ENCODE measurements around the gene ABCC6. TPM values are rescaled to one million over a fixed set of nuclear protein-coding genes. Genes with fewer than 3 reads are reported as not detected.

Gene ABCC6
- total and polyA plus RNA-seq, 2 of the 13 experiments (the other 11 are each of a cell fraction or from before 2014, with no cell fraction given), result 82.4 to 105 TPM

DNA sequence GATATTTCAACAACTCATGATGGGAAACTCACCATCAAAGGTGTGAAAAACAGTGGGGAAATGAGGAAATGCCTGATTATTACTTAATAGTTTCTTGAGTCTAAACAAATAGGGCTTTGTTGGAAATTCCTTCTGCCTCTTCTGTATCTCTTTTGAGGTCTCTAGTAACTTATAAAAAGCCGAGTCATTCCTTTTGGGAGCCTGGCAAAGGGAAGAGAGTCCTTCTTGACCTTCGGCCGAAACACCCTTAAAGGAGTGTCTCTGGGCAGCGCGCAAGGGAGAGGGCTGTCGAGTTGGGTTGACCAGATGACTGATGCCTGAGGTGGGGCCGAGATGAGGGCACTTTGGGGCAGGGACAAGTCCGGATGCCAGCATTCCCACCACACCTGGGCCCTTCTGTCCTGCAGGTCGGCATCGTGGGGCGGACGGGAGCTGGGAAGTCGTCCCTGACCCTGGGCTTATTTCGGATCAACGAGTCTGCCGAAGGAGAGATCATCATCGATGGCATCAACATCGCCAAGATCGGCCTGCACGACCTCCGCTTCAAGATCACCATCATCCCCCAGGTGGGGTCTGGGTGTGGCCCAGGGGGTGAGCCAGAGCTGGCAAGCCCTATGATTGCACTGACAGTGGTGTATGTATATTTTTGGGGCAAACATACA is 89.2 kb downstream of the ABCC6 start (continued):
- TF ChIP-seq, protein P1, sequence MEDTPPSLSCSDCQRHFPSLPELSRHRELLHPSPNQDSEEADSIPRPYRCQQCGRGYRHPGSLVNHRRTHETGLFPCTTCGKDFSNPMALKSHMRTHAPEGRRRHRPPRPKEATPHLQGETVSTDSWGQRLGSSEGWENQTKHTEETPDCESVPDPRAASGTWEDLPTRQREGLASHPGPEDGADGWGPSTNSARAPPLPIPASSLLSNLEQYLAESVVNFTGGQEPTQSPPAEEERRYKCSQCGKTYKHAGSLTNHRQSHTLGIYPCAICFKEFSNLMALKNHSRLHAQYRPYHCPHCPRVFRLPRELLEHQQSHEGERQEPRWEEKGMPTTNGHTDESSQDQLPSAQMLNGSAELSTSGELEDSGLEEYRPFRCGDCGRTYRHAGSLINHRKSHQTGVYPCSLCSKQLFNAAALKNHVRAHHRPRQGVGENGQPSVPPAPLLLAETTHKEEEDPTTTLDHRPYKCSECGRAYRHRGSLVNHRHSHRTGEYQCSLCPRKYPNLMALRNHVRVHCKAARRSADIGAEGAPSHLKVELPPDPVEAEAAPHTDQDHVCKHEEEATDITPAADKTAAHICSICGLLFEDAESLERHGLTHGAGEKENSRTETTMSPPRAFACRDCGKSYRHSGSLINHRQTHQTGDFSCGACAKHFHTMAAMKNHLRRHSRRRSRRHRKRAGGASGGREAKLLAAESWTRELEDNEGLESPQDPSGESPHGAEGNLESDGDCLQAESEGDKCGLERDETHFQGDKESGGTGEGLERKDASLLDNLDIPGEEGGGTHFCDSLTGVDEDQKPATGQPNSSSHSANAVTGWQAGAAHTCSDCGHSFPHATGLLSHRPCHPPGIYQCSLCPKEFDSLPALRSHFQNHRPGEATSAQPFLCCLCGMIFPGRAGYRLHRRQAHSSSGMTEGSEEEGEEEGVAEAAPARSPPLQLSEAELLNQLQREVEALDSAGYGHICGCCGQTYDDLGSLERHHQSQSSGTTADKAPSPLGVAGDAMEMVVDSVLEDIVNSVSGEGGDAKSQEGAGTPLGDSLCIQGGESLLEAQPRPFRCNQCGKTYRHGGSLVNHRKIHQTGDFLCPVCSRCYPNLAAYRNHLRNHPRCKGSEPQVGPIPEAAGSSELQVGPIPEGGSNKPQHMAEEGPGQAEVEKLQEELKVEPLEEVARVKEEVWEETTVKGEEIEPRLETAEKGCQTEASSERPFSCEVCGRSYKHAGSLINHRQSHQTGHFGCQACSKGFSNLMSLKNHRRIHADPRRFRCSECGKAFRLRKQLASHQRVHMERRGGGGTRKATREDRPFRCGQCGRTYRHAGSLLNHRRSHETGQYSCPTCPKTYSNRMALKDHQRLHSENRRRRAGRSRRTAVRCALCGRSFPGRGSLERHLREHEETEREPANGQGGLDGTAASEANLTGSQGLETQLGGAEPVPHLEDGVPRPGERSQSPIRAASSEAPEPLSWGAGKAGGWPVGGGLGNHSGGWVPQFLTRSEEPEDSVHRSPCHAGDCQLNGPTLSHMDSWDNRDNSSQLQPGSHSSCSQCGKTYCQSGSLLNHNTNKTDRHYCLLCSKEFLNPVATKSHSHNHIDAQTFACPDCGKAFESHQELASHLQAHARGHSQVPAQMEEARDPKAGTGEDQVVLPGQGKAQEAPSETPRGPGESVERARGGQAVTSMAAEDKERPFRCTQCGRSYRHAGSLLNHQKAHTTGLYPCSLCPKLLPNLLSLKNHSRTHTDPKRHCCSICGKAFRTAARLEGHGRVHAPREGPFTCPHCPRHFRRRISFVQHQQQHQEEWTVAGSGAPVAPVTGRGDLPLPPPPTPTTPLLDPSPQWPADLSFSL (CRISPR knock-in tag; IDR thresholded peaks at IDR 0.05), result no peak

DNA sequence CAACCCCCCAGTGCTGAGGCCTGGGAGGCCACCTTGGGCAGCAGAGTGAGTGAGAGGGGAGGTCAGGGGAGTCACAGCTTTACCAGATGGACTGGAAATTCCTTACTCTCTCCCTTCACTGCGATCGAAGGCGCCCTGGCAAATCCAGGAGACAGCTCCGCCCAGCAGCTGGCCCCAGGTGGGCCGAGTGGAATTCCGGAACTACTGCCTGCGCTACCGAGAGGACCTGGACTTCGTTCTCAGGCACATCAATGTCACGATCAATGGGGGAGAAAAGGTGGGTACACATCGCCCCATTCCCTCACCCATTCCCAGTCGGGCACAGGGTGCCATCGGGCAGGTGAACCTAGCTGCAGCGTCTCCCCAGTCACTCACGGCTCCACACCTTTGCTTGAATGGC is 91.6 kb downstream of the ABCC6 start:
- H3K4me1 ChIP-seq (ENCODE audit: insufficient read depth, low read length), result no peaks in the 10 kb centered on the region
- no peak overlapping the region for H3K27ac ChIP-seq (ENCODE audit: extremely low read length, insufficient read depth, low read length)
- no peak overlapping the region for H3K9ac ChIP-seq (ENCODE audit: insufficient read depth, low read depth, low read length)
- H3K79me2 ChIP-seq (ENCODE audit: insufficient read depth, low read length), result no peaks in the 10 kb centered on the region
- 97% methylated on average over 15 of the region's 15 CpGs for WGBS (ENCODE audit: low lambda C conversion rate)
- DNase-seq (ENCODE audit: low spot score) (no peak), ATAC-seq (no peak), FAIRE-seq (no peak)
- H3K27me3 ChIP-seq (ENCODE audit: control insufficient read depth in 1 of 2, insufficient read depth in 2 of 2, low read length in 2 of 2), result no peaks in the 10 kb centered on the region
- intact Hi-C loops (cut with micrococcal nuclease; ENCODE audit: unreplicated experiment), result no loop called here
- no TSS peak for BruUV-seq (replicated peaks)
- ChIA-PET POLR2A (no interaction called here), CTCF (ENCODE audit: low intra/inter-chr PET ratio, low total read pairs) (no interaction called here)
- no peak overlapping the region for H3K4me3 ChIP-seq (replicated peaks in 1 of 3; ENCODE audit: insufficient read depth in 1 of 3, low read depth in 2 of 3, low read length in 3 of 3)
- H3K36me3 ChIP-seq (replicated peaks in 1 of 2; ENCODE audit: control insufficient read depth in 1 of 2, insufficient read depth in 2 of 2, low read length in 2 of 2), result peaks cover 39 to 66% of the 10 kb centered on the region in 2 experiments
- no peaks in the 10 kb centered on the region for H4K20me1 ChIP-seq (ENCODE audit: insufficient read depth, low read length)
- H3K9me3 ChIP-seq (ENCODE audit: low read length), result no peaks in the 10 kb centered on the region
- H3K4me2 ChIP-seq (ENCODE audit: low read depth, low read length), result no peak overlapping the region
- H2AFZ ChIP-seq (ENCODE audit: low read length), result no peak overlapping the region
- in situ Hi-C loops (cut with HindIII; ENCODE audit: extremely low pct_ligation_motif_present, low pct_unique_long_range_greater_than_20kb), result no loop called here
- TF ChIP-seq RBM22 (optimal IDR thresholded peaks at IDR 0.05; ENCODE audit: low read length), result peak; percentile 19
- TF ChIP-seq, protein P2, sequence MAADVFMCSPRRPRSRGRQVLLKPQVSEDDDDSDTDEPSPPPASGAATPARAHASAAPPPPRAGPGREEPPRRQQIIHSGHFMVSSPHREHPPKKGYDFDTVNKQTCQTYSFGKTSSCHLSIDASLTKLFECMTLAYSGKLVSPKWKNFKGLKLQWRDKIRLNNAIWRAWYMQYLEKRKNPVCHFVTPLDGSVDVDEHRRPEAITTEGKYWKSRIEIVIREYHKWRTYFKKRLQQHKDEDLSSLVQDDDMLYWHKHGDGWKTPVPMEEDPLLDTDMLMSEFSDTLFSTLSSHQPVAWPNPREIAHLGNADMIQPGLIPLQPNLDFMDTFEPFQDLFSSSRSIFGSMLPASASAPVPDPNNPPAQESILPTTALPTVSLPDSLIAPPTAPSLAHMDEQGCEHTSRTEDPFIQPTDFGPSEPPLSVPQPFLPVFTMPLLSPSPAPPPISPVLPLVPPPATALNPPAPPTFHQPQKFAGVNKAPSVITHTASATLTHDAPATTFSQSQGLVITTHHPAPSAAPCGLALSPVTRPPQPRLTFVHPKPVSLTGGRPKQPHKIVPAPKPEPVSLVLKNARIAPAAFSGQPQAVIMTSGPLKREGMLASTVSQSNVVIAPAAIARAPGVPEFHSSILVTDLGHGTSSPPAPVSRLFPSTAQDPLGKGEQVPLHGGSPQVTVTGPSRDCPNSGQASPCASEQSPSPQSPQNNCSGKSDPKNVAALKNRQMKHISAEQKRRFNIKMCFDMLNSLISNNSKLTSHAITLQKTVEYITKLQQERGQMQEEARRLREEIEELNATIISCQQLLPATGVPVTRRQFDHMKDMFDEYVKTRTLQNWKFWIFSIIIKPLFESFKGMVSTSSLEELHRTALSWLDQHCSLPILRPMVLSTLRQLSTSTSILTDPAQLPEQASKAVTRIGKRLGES (CRISPR knock-in tag; IDR thresholded peaks at IDR 0.05; ENCODE audit: borderline replicate concordance), result no peak
- TF ChIP-seq, protein P3, sequence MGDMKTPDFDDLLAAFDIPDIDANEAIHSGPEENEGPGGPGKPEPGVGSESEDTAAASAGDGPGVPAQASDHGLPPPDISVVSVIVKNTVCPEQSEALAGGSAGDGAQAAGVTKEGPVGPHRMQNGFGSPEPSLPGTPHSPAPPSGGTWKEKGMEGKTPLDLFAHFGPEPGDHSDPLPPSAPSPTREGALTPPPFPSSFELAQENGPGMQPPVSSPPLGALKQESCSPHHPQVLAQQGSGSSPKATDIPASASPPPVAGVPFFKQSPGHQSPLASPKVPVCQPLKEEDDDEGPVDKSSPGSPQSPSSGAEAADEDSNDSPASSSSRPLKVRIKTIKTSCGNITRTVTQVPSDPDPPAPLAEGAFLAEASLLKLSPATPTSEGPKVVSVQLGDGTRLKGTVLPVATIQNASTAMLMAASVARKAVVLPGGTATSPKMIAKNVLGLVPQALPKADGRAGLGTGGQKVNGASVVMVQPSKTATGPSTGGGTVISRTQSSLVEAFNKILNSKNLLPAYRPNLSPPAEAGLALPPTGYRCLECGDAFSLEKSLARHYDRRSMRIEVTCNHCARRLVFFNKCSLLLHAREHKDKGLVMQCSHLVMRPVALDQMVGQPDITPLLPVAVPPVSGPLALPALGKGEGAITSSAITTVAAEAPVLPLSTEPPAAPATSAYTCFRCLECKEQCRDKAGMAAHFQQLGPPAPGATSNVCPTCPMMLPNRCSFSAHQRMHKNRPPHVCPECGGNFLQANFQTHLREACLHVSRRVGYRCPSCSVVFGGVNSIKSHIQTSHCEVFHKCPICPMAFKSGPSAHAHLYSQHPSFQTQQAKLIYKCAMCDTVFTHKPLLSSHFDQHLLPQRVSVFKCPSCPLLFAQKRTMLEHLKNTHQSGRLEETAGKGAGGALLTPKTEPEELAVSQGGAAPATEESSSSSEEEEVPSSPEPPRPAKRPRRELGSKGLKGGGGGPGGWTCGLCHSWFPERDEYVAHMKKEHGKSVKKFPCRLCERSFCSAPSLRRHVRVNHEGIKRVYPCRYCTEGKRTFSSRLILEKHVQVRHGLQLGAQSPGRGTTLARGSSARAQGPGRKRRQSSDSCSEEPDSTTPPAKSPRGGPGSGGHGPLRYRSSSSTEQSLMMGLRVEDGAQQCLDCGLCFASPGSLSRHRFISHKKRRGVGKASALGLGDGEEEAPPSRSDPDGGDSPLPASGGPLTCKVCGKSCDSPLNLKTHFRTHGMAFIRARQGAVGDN (CRISPR knock-in tag; IDR thresholded peaks at IDR 0.05), result peak; percentile 27; the same call in 1 of the 2 replicates
- TF ChIP-seq ZNF354B (CRISPR knock-in tag; IDR thresholded peaks at IDR 0.05), result no peak
- TF ChIP-seq ZNF616 (CRISPR knock-in tag; IDR thresholded peaks at IDR 0.05; ENCODE audit: low read depth), result no peak
- 0 out of 2 replicates have a peak, but pooled peaks have one; percentile 44 for TF ChIP-seq EEA1 (CRISPR knock-in tag; IDR thresholded peaks at IDR 0.05; ENCODE audit: borderline replicate concordance)
- TF ChIP-seq HNF4A (CRISPR knock-in tag; IDR thresholded peaks at IDR 0.05), result no peak

Data from HepG2 (cell line).